GM21717 (cell line): ENCODE measurements around the gene FAM81B.

Experiments
- ATAC-seq: cut with Tn5 transposase; IDR thresholded peaks from one replicate; pipeline ENCODE4 v1.9.1; 2021; ENCODE audit warnings: mild to moderate bottlenecking, moderate library complexity; ENCODE audit not compliant: unreplicated experiment

The FAM81B gene

GRCh38 chr5:95460665-95461064 is 69.5 kb downstream of the FAM81B start:
- ATAC-seq = no peak

- ATAC-seq = no peak
Measured at GRCh38 chr5:95471487-95471886, 80.3 kb downstream of the FAM81B start.

- no peak for ATAC-seq
Measured at GRCh38 chr5:95471942-95472341, 80.8 kb downstream of the FAM81B start.

- ATAC-seq = no peak
Measured at GRCh38 chr5:95484421-95484820, 93.3 kb downstream of the FAM81B start.

- ATAC-seq = no peak
Measured at GRCh38 chr5:95486191-95486590, 95.0 kb downstream of the FAM81B start.

- no peak for ATAC-seq
Measured at GRCh38 chr5:95487880-95488279, 96.7 kb downstream of the FAM81B start.
